HEK293T (cell line): ENCODE measurements around the gene ZC3H7B.

ENCODE experiments used
- CTCF ChIA-PET: fragments of 350-600 bp; formaldehyde crosslinking; extraction: SDS; loops from one replicate; lab custom pipeline; 2021; ENCODE audit warnings: antibody characterized with exemption, inconsistent platforms; lab: Yijun Ruan, JAX
- POLR2A ChIA-PET: fragments of 350-600 bp; formaldehyde crosslinking; extraction: SDS; loops from one replicate; lab custom pipeline; 2020; ENCODE audit warnings: antibody characterized with exemption, inconsistent platforms; lab: Yijun Ruan, JAX
- DNase-seq: peaks from one replicate; pipeline ENCODE4 v3.0.0; 2012; ENCODE audit warnings: mixed read lengths; ENCODE audit errors: extremely low spot score
- ARNT ChIP-seq: fragments of 450-650 bp; IDR thresholded peaks from 2 replicates; pipeline ENCODE4 v1.6.1; 2017; ENCODE audit warnings: mild to moderate bottlenecking
- BHLHE40 ChIP-seq: fragments of 450-650 bp; IDR thresholded peaks from 2 replicates; pipeline ENCODE4 v1.6.1; 2016; ENCODE audit warnings: mild to moderate bottlenecking, moderate library complexity, borderline replicate concordance
- CTBP1 ChIP-seq: fragments of 450-650 bp; IDR thresholded peaks from 2 replicates; pipeline ENCODE4 v1.6.1; 2016; ENCODE audit warnings: borderline replicate concordance
- ELF4 ChIP-seq: fragments of 450-650 bp; IDR thresholded peaks from 2 replicates; pipeline ENCODE4 v1.6.1; 2017; ENCODE audit warnings: antibody characterized with exemption
- FOXA1 ChIP-seq: fragments of 450-650 bp; IDR thresholded peaks from 2 replicates; pipeline ENCODE4 v1.6.1; 2016; ENCODE audit warnings: mild to moderate bottlenecking
- FOXK2 ChIP-seq: fragments of 450-650 bp; IDR thresholded peaks from 2 replicates; pipeline ENCODE4 v1.6.1; 2016; ENCODE audit warnings: mild to moderate bottlenecking
- FOXM1 ChIP-seq: fragments of 450-650 bp; IDR thresholded peaks from 2 replicates; pipeline ENCODE4 v1.6.1; 2017; ENCODE audit warnings: mild to moderate bottlenecking, borderline replicate concordance
- HDGF ChIP-seq: fragments of 450-650 bp; IDR thresholded peaks from 2 replicates; pipeline ENCODE4 v1.6.1; 2017; ENCODE audit warnings: antibody characterized with exemption, borderline replicate concordance
- L3MBTL2 ChIP-seq: fragments of 450-650 bp; conservative IDR thresholded peaks from 2 replicates; pipeline ENCODE4 v1.6.1; 2016; ENCODE audit warnings: mild to moderate bottlenecking
- LEF1 ChIP-seq: fragments of 450-650 bp; IDR thresholded peaks from 2 replicates; pipeline ENCODE4 v1.6.1; 2017; ENCODE audit warnings: mild to moderate bottlenecking, borderline replicate concordance
- NFRKB ChIP-seq: fragments of 450-650 bp; IDR thresholded peaks from 2 replicates; pipeline ENCODE4 v1.6.1; 2016; ENCODE audit warnings: mild to moderate bottlenecking, moderate library complexity
- PKNOX1 ChIP-seq: fragments of 450-650 bp; IDR thresholded peaks from 2 replicates; pipeline ENCODE4 v1.6.1; 2016
- SP1 ChIP-seq: fragments of 450-650 bp; IDR thresholded peaks from 2 replicates; pipeline ENCODE4 v1.6.1; 2017
- SUZ12 ChIP-seq: fragments of 450-650 bp; IDR thresholded peaks from 2 replicates; pipeline ENCODE4 v1.6.1; 2016; ENCODE audit warnings: mild to moderate bottlenecking
- TARDBP ChIP-seq: fragments of 450-650 bp; IDR thresholded peaks from 2 replicates; pipeline ENCODE4 v1.6.1; 2016
- ZNF384 ChIP-seq: fragments of 450-650 bp; IDR thresholded peaks from 2 replicates; pipeline ENCODE4 v1.6.1; 2016

The ZC3H7B gene

GRCh38 chr22:41285441-41285819 is 15.9 kb upstream of the ZC3H7B start:
- CTCF ChIA-PET, result no interaction called here
- TF ChIP-seq TARDBP, result no peak
- TF ChIP-seq NFRKB, result no peak
- TF ChIP-seq FOXM1, result no peak
- TF ChIP-seq CTBP1, result no peak
- no peak for TF ChIP-seq SP1
- TF ChIP-seq ZNF384, result no peak
- no peak for TF ChIP-seq FOXA1
- TF ChIP-seq ELF4, result no peak
- no peak for TF ChIP-seq ARNT
- no peak for TF ChIP-seq BHLHE40
- TF ChIP-seq SUZ12, result no peak
- no peak for TF ChIP-seq HDGF
- TF ChIP-seq PKNOX1, result no peak
- DNase-seq, result peak; percentile 62
- POLR2A ChIA-PET, result interaction anchor here (0.9 to 5.3 kb wide), 10 partner anchors 13 to 264 kb away, joined by 3 to 34 read pairs (median 5); partner anchors contain the start of genes TEF and ZC3H7B

GRCh38 chr22:41285820-41286638 is 15.3 kb upstream of the ZC3H7B start, which contains the start of gene RANGAP1:
TSS of gene RANGAP1 (minus strand) at chr22:41286187. CDS start at chr22:41281044, 5,143 bp downstream.
- ChIA-PET POLR2A (interaction anchor here (0.7 to 5.3 kb wide), 16 partner anchors 12 to 264 kb away, joined by 3 to 34 read pairs (median 5); partner anchors contain the start of genes TEF and ZC3H7B), CTCF (interaction anchor here (0.5 to 0.9 kb wide), 3 partner anchors 11 to 95 kb away, joined by 3 read pairs; partner anchors contain the start of gene TEF)
- DNase-seq, result peak; percentile 96
- TF ChIP-seq FOXM1, result peak; percentile 71; the same call in 1 of the 2 replicates
- TF ChIP-seq ARNT, result no peak
- TF ChIP-seq ELF4, result peak; percentile 70
- TF ChIP-seq SUZ12, result peak; percentile 87
- TF ChIP-seq L3MBTL2, result peak; percentile 93
- TF ChIP-seq FOXK2, result no peak
- TF ChIP-seq NFRKB, result 0 out of 2 replicates have a peak, but pooled peaks have one; percentile 33

GRCh38 chr22:41286639-41287091 is 14.7 kb upstream of the ZC3H7B start:
- CTCF ChIA-PET, result interaction anchor here (0.5 to 0.9 kb wide), 4 partner anchors 10 to 95 kb away, joined by 3 read pairs; partner anchors contain the start of gene TEF

GRCh38 chr22:41288245-41288946 is 12.9 kb upstream of the ZC3H7B start:
- DNase-seq, result no peak
- POLR2A ChIA-PET, result interaction anchor here (1.1 to 5.3 kb wide), 6 partner anchors 8 to 337 kb away, joined by 3 to 34 read pairs (median 5); partner anchors contain the start of genes ACO2, PHF5A, RBX1 and TEF
- TF ChIP-seq ELF4 (no peak), FOXM1 (no peak), FOXA1 (no peak), L3MBTL2 (no peak), SP1 (no peak), FOXK2 (no peak), SUZ12 (no peak), ARNT (no peak), HDGF (no peak), BHLHE40 (no peak), ZNF384 (no peak), CTBP1 (no peak), TARDBP (no peak), PKNOX1 (no peak), NFRKB (no peak), LEF1 (no peak)
- CTCF ChIA-PET, result no interaction called here

More at GRCh38 chr22:41286639-41287091, 14.7 kb upstream of the ZC3H7B start:
- DNase-seq, result no peak
- no peak for TF ChIP-seq CTBP1
- TF ChIP-seq L3MBTL2, result no peak
- no peak for TF ChIP-seq HDGF
- no peak for TF ChIP-seq ZNF384
- 0 out of 2 replicates have a peak, but pooled peaks have one; percentile 46 for TF ChIP-seq FOXK2
- TF ChIP-seq PKNOX1, result no peak
- no peak for TF ChIP-seq NFRKB
- POLR2A ChIA-PET, result interaction anchor here (0.7 to 5.3 kb wide), 12 partner anchors 11 to 162 kb away, joined by 3 to 34 read pairs (median 6); partner anchors contain the start of genes TEF and ZC3H7B

GRCh38 chr22:41289671-41290070 is 11.7 kb upstream of the ZC3H7B start:
- no peak for DNase-seq
- POLR2A ChIA-PET, result no interaction called here
- TF ChIP-seq BHLHE40 (no peak), NFRKB (no peak), FOXA1 (no peak), TARDBP (no peak), ELF4 (no peak), FOXK2 (no peak), FOXM1 (no peak), SUZ12 (no peak), L3MBTL2 (no peak), ZNF384 (no peak), HDGF (no peak), PKNOX1 (no peak), LEF1 (no peak), ARNT (no peak), CTBP1 (no peak), SP1 (no peak)
- CTCF ChIA-PET, result no interaction called here
